ENCODE results near the gene TAGLN3.
"Not testable (repeated sequence)": the region's sequence is repeated elsewhere in the genome, so short reads cannot be mapped to it uniquely, and the experiment has no call there.

DNA sequence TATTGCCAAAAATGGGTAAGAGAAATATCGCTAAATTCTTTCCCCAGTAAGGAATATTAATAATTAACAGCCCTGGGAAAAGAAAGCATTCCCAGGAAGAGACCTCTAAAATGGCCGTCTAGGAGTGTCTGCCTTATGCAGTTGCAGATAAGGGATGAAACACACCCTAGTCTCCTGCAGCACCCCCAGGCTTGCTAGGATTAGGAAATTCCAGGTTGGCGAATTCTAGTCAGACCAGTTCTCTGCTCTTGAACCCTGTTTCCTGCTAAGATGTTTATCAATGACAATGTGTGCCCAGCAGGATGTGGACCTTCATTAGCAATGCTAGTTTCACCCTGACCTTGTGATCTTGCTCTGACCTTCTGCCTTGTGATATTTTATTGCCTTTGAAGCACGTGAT is 38.5 kb downstream of the TAGLN3 start:
- TF ChIP-seq, protein P1, sequence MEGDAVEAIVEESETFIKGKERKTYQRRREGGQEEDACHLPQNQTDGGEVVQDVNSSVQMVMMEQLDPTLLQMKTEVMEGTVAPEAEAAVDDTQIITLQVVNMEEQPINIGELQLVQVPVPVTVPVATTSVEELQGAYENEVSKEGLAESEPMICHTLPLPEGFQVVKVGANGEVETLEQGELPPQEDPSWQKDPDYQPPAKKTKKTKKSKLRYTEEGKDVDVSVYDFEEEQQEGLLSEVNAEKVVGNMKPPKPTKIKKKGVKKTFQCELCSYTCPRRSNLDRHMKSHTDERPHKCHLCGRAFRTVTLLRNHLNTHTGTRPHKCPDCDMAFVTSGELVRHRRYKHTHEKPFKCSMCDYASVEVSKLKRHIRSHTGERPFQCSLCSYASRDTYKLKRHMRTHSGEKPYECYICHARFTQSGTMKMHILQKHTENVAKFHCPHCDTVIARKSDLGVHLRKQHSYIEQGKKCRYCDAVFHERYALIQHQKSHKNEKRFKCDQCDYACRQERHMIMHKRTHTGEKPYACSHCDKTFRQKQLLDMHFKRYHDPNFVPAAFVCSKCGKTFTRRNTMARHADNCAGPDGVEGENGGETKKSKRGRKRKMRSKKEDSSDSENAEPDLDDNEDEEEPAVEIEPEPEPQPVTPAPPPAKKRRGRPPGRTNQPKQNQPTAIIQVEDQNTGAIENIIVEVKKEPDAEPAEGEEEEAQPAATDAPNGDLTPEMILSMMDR (conservative IDR thresholded peaks at IDR 0.05 in 1 of 2, IDR thresholded peaks at IDR 0.05 in 1 of 2; ENCODE audit: extremely low read depth in 1 of 2, insufficient read depth in 1 of 2, low read depth in 1 of 2, low read length in 2 of 2): not testable (repeated sequence)
- not testable (repeated sequence) for TF ChIP-seq EZH2 (IDR thresholded peaks at IDR 0.05; ENCODE audit: borderline replicate concordance, low read length)

Measured in mammary epithelial cell (primary cell).